Hepatocyte (in vitro differentiated cells): ENCODE data around the gene STK11.

Experiments
- EZH2 ChIP-seq: fragments of 200-600 bp; sonication (generic); IDR thresholded peaks from 2 replicates; pipeline ENCODE4 v1.6.1; 2016; ENCODE audit warnings: antibody characterized with exemption, mild to moderate bottlenecking, borderline replicate concordance
- EZH2phosphoT487 ChIP-seq: fragments of 200-600 bp; sonication (generic); IDR thresholded peaks from one replicate; pipeline ENCODE4 v1.6.1; 2018; ENCODE audit warnings: antibody characterized with exemption, mild to moderate bottlenecking, low read depth, moderate library complexity; ENCODE audit not compliant: unreplicated experiment, severe bottlenecking
- TF ChIP-seq, protein P1 (sequence below): fragments of 200-600 bp; sonication (generic); IDR thresholded peaks from 2 replicates; pipeline ENCODE4 v1.5.1; 2016; ENCODE audit warnings: antibody characterized with exemption, mild to moderate bottlenecking; ENCODE audit not compliant: poor library complexity

DNA sequence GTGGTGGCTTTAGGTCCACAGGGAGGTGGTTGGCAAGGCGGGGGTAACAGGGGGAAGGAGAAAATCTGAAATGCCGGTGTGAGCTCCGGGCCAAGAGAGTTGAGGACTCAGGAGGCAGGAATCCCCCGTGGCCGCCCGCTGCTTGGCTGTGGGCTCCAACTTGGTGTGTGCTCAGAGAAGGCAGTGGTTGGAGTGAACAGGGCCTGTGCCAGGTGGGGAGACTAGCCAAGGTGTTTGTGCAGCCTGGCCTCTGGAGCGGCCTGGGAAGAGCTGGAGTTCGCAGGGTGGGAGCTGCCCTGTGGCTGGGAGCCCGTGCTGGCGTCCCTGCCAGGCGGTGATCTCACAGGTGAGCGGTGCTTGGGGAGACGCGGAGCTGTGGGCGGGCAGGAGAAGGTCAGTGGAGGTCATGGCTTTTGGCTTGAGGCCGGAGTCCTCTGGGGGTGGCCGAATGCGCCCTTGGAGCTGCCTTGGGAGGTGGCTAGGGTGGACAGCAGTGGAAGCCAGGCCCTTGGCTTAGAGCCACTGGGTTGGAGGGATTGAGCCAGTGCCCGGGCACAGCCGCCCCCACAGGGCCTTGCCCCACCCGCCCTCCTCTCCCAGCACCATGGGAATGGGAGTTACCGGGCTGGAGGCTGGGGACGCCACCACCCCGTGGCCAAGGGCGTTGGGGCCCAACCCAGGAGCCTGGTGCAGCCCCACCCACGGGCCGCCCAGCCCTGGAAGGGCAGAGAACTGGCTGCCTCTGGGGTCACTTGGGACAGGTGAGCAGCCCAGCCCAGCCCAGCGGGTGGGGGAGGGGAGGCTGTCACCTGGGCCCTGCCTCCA lies 56.4 kb downstream of the STK11 start:
- TF ChIP-seq EZH2 (no peak), EZH2phosphoT487 (no peak)
- TF ChIP-seq, protein P1, sequence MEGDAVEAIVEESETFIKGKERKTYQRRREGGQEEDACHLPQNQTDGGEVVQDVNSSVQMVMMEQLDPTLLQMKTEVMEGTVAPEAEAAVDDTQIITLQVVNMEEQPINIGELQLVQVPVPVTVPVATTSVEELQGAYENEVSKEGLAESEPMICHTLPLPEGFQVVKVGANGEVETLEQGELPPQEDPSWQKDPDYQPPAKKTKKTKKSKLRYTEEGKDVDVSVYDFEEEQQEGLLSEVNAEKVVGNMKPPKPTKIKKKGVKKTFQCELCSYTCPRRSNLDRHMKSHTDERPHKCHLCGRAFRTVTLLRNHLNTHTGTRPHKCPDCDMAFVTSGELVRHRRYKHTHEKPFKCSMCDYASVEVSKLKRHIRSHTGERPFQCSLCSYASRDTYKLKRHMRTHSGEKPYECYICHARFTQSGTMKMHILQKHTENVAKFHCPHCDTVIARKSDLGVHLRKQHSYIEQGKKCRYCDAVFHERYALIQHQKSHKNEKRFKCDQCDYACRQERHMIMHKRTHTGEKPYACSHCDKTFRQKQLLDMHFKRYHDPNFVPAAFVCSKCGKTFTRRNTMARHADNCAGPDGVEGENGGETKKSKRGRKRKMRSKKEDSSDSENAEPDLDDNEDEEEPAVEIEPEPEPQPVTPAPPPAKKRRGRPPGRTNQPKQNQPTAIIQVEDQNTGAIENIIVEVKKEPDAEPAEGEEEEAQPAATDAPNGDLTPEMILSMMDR: no peak
